GM18505 (cell line): ENCODE results near the gene CNTNAP5.

Source experiments
- ATAC-seq: cut with Tn5 transposase; IDR thresholded peaks from one replicate; pipeline ENCODE4 v1.9.1; 2021; ENCODE audit not compliant: unreplicated experiment
- POLR2A ChIP-seq: IDR thresholded peaks from 4 replicates; pipeline ENCODE4 v1.6.1; 2011; ENCODE audit warnings: borderline replicate concordance; ENCODE audit not compliant: insufficient read depth, insufficient read length; ENCODE audit errors: extremely low read depth

The CNTNAP5 gene

DNA sequence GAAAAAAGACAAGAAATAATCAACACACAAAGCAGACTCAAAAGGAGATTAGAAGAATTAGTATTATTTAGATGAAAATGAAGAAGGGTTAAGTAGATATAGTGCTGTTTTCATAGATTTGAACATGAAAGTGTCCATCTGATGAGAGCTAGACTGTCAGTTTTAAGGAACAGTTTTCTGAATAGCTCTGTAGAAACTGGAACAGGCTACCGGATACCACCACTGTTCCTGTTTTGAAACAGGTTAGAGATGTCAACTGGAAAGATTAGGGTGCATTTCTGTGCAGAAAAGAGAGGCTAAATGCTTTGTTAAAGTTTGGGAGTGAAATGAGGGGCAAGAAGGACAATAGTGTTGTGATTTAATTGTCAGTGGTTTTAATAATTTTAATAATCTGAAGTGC is 908.8 kb downstream of the CNTNAP5 start:
- no peak for TF ChIP-seq POLR2A
- no peak for ATAC-seq

- no peak for ATAC-seq
- no peak for TF ChIP-seq POLR2A
Measured at GRCh38 chr2:124953921-124954320, 928.8 kb downstream of the CNTNAP5 start.

DNA sequence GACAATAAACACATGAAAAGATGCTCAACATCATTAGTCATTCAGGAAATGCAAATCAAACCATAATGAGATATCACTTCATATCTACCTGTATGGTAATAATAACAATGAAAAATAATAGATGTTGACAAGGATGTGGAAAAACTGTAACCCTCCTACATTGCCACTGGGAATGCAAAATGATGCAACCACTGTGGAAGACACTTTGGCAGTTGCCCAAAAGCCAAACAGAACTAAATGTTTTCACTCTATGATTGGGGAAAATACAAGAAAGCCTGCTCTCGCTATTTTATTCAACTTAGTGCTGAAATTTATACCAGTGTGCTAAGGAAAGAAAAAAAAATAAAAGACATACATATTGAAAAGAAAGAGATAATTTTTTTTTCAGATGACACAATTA is 934.5 kb downstream of the CNTNAP5 start:
- no peak for TF ChIP-seq POLR2A
- no peak for ATAC-seq

DNA sequence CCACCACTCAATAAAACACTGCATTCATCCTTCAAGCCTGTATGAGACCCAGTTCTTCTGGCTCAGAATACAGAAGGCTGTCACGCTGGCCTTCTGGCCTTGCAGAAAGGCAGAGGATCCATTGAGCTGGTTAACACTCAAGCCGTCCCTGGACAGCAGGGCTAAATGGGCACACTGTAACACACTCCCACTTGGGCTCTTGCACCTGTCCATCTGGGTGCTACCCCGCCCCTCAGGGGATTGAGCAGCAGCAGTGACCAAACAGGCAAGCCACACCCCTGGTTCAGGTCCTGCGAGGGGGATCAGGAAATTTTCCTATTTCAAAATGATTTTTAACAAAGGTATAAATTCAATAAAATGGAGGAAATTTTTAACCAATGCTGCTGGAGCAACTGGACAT is 936.0 kb downstream of the CNTNAP5 start:
- TF ChIP-seq POLR2A = no peak
- ATAC-seq = no peak
